Body of pancreas (tissue), 4 donors: Measurements from ENCODE around the gene CNNM3.

ENCODE experiments used
- CTCF ChIP-seq, 7 experiments: fragments of 450-650 bp in 4 of 7; fragments of 200-600 bp in 3 of 7; sonication (generic) in 3 of 7; IDR thresholded peaks; one replicate each; pipeline ENCODE4 v1.5.1; 2016 to 2019; ENCODE audit warnings: antibody characterized with exemption in 7 of 7
- POLR2A ChIP-seq, 3 donors: fragments of 450-650 bp; IDR thresholded peaks; one replicate each; pipeline ENCODE4 v1.6.1; 2016; ENCODE audit warnings: antibody characterized with exemption in 3 of 3, mild to moderate bottlenecking in 2 of 3

GRCh38 chr2:96809951-96810782 lies 5.9 kb upstream of the CNNM3 start:
- TF ChIP-seq CTCF (IDR thresholded peaks at IDR 0.05) (no peak), POLR2A (IDR thresholded peaks at IDR 0.05) (no peak)
